D721Med (cell line): ENCODE results near the gene BBOF1.

ENCODE experiments used
- DNase-seq: peaks from one replicate; pipeline ENCODE4 v3.0.0; 2011; ENCODE audit warnings: low spot score; ENCODE audit not compliant: insufficient read length
- FAIRE-seq: peaks from 2 replicates; lab custom pipeline; 2011; peaks lifted over from hg19 to GRCh38; lab: Jason Lieb, UNC
- TF ChIP-seq, protein P1 (sequence below): IDR thresholded peaks from 2 replicates; pipeline ENCODE4 v1.5.1; 2012; ENCODE audit warnings: mild to moderate bottlenecking, control low read depth; ENCODE audit not compliant: insufficient read depth; ENCODE audit errors: missing control alignments

BBOF1 gene

DNA sequence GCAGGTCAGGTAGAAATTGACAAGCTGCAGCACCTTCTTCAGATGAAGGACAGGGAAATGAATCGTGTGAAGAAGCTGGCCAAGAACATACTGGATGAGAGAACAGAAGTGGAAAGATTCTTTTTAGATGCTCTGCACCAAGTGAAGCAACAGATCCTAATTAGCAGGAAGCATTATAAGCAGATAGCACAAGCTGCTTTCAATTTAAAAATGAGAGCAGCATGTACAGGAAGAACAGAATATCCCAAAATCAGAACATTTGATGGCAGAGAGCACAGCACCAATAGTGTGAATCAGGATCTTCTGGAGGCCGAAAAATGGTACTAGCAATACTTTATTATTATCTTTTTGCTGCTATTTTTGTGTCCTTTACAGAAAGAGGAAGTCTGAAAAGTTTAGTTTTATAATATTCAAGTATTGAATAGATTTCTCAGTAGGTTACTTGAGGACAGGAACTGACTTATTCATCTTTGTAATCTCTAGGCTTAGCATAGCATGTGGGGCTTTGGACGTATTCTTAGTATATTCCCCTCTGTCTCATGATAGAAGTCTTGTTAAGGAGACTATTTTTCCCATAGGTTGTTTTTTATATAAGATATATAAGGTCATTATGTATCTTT, 30.8 kb downstream of the BBOF1 start:
- TF ChIP-seq, protein P1, sequence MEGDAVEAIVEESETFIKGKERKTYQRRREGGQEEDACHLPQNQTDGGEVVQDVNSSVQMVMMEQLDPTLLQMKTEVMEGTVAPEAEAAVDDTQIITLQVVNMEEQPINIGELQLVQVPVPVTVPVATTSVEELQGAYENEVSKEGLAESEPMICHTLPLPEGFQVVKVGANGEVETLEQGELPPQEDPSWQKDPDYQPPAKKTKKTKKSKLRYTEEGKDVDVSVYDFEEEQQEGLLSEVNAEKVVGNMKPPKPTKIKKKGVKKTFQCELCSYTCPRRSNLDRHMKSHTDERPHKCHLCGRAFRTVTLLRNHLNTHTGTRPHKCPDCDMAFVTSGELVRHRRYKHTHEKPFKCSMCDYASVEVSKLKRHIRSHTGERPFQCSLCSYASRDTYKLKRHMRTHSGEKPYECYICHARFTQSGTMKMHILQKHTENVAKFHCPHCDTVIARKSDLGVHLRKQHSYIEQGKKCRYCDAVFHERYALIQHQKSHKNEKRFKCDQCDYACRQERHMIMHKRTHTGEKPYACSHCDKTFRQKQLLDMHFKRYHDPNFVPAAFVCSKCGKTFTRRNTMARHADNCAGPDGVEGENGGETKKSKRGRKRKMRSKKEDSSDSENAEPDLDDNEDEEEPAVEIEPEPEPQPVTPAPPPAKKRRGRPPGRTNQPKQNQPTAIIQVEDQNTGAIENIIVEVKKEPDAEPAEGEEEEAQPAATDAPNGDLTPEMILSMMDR, result no peak
- DNase-seq (no peak), FAIRE-seq (no peak)

DNA sequence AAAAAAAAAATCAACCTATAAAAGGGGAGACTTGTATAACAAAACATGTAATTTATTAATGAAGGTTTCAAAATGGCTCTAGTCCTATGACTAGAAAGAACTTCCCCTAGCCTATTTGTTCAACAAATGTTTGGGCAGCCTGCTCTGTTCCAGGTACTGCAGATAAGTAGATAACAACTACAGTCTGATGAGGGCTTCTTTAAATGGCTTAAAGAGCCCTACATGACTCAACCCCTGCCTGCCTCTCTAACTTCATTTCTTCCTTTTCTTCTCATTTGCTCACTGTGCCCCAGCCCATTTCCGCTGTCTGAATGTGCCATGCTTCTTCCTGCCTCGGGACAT, 43.6 kb downstream of the BBOF1 start:
- FAIRE-seq (no peak), DNase-seq (no peak)
- TF ChIP-seq, protein P1, result no peak

DNA sequence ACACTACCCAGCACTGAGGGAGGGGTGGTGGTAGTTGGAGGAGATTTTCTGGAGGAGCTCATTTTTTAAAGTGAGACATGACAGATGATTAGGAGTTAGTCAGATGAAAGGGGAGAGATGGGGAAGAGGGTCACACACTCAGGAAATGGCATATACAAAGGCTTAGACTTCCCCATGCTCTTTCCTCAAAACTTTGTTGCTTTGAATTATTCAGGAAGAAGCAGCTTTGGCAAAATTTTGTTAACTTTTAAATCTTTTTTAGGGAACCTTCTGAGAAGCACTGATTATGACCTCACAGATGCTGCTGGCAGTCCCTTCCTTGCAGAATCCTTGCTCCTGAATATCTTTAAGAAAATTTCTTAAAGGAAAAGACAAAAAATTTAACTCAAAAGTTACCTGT, 45.3 kb downstream of the BBOF1 start:
- TF ChIP-seq, protein P1, result no peak
- FAIRE-seq (no peak), DNase-seq (no peak)

DNA sequence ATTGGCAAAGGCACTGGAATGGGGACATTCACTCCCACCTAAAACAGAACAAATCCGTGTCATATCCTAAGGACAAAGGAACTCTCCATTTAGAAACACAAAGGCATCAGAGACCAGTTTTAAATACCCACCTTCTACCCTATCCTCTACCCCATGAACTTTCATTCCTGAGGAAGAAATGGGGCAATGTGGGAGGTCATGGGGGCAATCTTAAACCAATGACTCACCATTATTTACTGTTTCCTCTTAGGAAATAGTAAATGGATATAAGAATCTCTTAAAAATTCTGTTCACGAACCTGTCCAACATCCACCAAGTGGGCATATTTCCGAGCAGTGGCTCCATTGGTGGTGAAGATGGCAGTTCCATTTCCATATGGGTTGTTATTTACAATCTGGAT, 45.7 kb downstream of the BBOF1 start:
- DNase-seq (no peak), FAIRE-seq (no peak)
- TF ChIP-seq, protein P1, result no peak

DNA sequence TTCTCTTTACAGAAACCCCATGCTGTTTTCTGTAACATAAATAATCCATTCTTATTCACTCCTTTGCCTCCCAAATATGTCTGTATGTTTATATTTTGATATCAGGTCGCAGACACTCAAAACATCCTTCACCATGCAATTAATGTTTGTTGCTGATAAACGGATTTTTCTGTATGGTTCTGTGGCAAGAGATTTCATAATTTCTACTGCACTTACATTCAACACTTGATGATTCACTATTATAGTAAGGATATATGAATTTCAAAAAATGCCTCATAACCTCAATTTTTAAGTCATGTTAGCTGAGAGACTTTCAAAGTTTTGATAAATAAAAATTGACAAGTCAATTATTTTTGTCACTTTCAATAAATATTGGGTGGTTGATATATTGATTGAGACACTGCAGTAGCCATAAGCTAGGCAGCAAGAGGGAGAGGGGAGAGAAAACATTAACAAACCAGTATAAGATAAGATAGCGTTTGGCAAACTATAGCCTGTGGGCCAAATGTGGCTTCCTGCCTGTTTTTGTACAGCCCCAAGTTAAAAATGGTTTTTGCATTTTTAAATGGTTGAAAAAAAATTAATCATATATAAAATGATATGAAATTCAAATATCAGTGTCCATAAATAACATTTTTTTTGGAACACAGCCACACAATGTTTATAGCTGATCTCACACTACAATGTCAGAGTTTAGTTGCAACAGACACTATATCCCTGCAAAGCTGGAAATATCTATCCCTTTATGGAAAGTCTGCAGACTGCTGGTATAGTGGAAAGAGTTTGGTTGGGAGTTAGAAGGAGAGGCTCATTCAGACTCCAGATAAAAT, 46.8 kb downstream of the BBOF1 start:
- TF ChIP-seq, protein P1, result no peak
- no peak for DNase-seq
- FAIRE-seq, result no peak

DNA sequence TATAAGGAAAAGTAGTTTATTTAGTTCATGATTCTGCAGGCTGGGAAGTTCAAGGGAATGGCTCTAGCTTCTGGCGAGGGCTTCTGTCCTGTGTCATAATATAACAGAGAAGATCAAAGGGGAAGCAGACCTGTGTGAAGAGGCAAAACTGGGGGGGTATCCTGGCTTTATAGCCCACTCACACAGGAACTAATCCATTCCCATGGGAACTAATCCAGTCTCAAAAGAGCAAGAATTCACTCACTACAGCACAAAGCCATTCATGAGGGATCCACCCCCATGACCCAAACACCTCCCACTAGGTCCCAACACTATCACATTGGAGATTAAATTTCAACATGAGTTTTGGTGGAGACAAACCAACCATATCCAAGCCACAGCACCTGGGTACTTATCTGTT, 58.3 kb downstream of the BBOF1 start:
- TF ChIP-seq, protein P1, result no peak
- no peak for FAIRE-seq
- no peak for DNase-seq

DNA sequence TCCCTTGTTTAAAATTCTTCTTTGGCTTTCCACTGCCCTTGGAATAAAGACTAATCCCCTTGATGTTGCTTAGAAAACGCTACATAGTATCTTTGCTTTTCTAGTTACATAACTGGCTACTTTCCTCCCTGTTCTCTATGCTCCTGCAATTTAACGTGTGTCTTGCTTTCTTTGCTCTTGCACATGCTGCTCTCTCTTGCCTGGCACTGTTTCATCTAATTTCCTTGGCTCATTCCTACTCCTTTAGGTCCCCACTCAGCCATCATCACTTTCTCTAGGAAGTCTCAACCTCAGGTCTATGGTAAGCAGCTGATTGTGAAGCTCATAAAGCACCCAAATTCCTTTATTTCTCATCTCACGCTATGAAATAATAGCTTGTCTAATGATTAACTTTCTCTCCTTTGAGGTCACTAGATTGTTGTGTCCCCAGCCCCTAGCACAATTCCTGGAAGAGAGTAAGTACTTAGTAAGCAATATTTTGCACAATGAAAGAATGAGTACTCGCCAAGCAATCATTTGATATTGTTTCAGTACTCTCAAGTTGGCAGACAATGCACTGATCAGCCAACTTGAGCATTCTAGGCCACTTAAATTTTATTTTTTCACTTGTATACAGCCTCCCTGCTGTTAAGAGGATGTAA, 61.8 kb downstream of the BBOF1 start:
- DNase-seq (no peak), FAIRE-seq (no peak)
- TF ChIP-seq, protein P1, result no peak
